K562 (cell line): ENCODE results near the gene MRPL41. TPM values are rescaled to one million over a fixed set of nuclear protein-coding genes. Genes with fewer than 3 reads are reported as not detected.

Experiments
- ARHGAP35 ChIP-seq: fragments of 450-650 bp; IDR thresholded peaks from 2 replicates; pipeline ENCODE4 v1.6.1; 2018; ENCODE audit not compliant: partially characterized antibody
- ATF4 ChIP-seq: fragments of 450-650 bp; formaldehyde crosslinking; IDR thresholded peaks from 2 replicates; pipeline ENCODE4 v1.4.0; 2022; ENCODE audit warnings: mild to moderate bottlenecking, moderate library complexity
- BCL6 ChIP-seq: fragments of 250-450 bp; sonication (Bioruptor Pico); IDR thresholded peaks from 2 replicates; pipeline ENCODE4 v1.4.0; 2020
- CCAR2 ChIP-seq: fragments of 200-400 bp; formaldehyde crosslinking; IDR thresholded peaks from 2 replicates; pipeline ENCODE4 v1.6.1; 2017; ENCODE audit warnings: mild to moderate bottlenecking, low read depth, low read length
- EGR1 ChIP-seq: fragments of 450-650 bp; conservative IDR thresholded peaks from 2 replicates; pipeline ENCODE4 v1.6.1; 2017; ENCODE audit warnings: mild to moderate bottlenecking
- FIP1L1 ChIP-seq: fragments of 200-400 bp; formaldehyde crosslinking; IDR thresholded peaks from 2 replicates; pipeline ENCODE4 v1.6.1; 2018; ENCODE audit warnings: mild to moderate bottlenecking, low read depth, low read length; ENCODE audit not compliant: poor library complexity, severe bottlenecking
- JUND ChIP-seq, 2 experiments: IDR thresholded peaks; 2 replicates in 1 of 2; 3 replicates in 1 of 2; pipeline ENCODE4 v1.6.1; 2011; ENCODE audit warnings: borderline replicate concordance in 2 of 2, low read depth in 2 of 2, low read length in 2 of 2, improper control_type of control experiment in 1 of 2, missing biosample characterization in 1 of 2, missing genetic modification characterization in 1 of 2, missing genetic modification reagents in 1 of 2
- KAT2B ChIP-seq: IDR thresholded peaks from one replicate; pipeline ENCODE4 v1.6.1; 2012; ENCODE audit warnings: low read depth, mild to moderate bottlenecking, control low read depth, inconsistent platforms, low read length, moderate library complexity
- KLF13 ChIP-seq: fragments of 450-650 bp; IDR thresholded peaks from 2 replicates; pipeline ENCODE4 v1.6.1; 2016; ENCODE audit warnings: missing genetic modification characterization, low read depth, mild to moderate bottlenecking, missing compliant biosample characterization, moderate library complexity, borderline replicate concordance
- L3MBTL2 ChIP-seq: fragments of 450-650 bp; IDR thresholded peaks from 2 replicates; pipeline ENCODE4 v1.6.1; 2016; ENCODE audit warnings: mild to moderate bottlenecking, moderate library complexity
- PTTG1 ChIP-seq: fragments of 450-650 bp; IDR thresholded peaks from 2 replicates; pipeline ENCODE4 v1.6.1; 2016; ENCODE audit warnings: low read depth, mild to moderate bottlenecking, missing genetic modification characterization, missing compliant biosample characterization
- RCOR1 ChIP-seq, 2 experiments: IDR thresholded peaks; 2 replicates each; pipeline ENCODE4 v1.6.1; 2012; ENCODE audit warnings: low read depth in 2 of 2, low read length in 2 of 2, borderline replicate concordance in 1 of 2, improper control_type of control experiment in 1 of 2
- SIN3A ChIP-seq, 2 experiments: fragments of 150-350 bp in 1 of 2; IDR thresholded peaks; 2 replicates each; pipeline ENCODE4 v1.6.1; 2011 to 2016; ENCODE audit warnings: borderline replicate concordance in 2 of 2, low read depth in 2 of 2, low read length in 2 of 2, mild to moderate bottlenecking in 2 of 2, moderate library complexity in 2 of 2; ENCODE audit not compliant: control insufficient read depth in 1 of 2
- SNAPC5 ChIP-seq: fragments of 250-450 bp; sonication (Bioruptor Pico); IDR thresholded peaks from 2 replicates; pipeline ENCODE4 v1.8.0; 2021; ENCODE audit warnings: moderate library complexity, mild to moderate bottlenecking, inconsistent platforms
- TCFL5 ChIP-seq: fragments of 250-450 bp; sonication (Bioruptor Pico); conservative IDR thresholded peaks from 2 replicates; pipeline ENCODE4 v1.6.1; 2021; ENCODE audit warnings: mild to moderate bottlenecking, moderate library complexity, matching md5 sums
- THRAP3 ChIP-seq: fragments of 450-650 bp; IDR thresholded peaks from 2 replicates; pipeline ENCODE4 v1.6.1; 2016; ENCODE audit warnings: mild to moderate bottlenecking, inconsistent platforms, borderline replicate concordance
- UBTF ChIP-seq, 2 experiments: IDR thresholded peaks; 2 replicates each; pipeline ENCODE4 v1.6.1; 2012; ENCODE audit warnings: improper control_type of control experiment in 2 of 2, low read depth in 2 of 2, low read length in 2 of 2, borderline replicate concordance in 1 of 2
- ZFP36 ChIP-seq: fragments of 150-350 bp; IDR thresholded peaks from 2 replicates; pipeline ENCODE4 v1.6.1; 2018; ENCODE audit warnings: low read length, low read depth; ENCODE audit not compliant: partially characterized antibody
- ZKSCAN8 ChIP-seq: fragments of 200-800 bp; sonication (Bioruptor generic); IDR thresholded peaks from 2 replicates; pipeline ENCODE4 v1.6.1; 2016; ENCODE audit warnings: missing genetic modification characterization, missing compliant biosample characterization
- ZNF324 ChIP-seq: fragments of 250-450 bp; sonication (Bioruptor Pico); IDR thresholded peaks from 2 replicates; pipeline ENCODE4 v1.4.0; 2020; ENCODE audit warnings: mild to moderate bottlenecking
- ZNF398 ChIP-seq: fragments of 250-450 bp; sonication (Bioruptor Pico); IDR thresholded peaks from 2 replicates; pipeline ENCODE4 v1.8.0; 2021; ENCODE audit warnings: moderate library complexity, mild to moderate bottlenecking, inconsistent platforms
- ZNF668 ChIP-seq: fragments of 250-450 bp; sonication (Bioruptor Pico); IDR thresholded peaks from 2 replicates; pipeline ENCODE4 v1.8.0; 2022; ENCODE audit warnings: mild to moderate bottlenecking, inconsistent platforms
- polyA plus RNA-seq, 8 experiments: library from polyadenylated mRNA; depleted of rRNA in 4 of 8; stranded (reverse) in 5 of 8; unstranded in 3 of 8; fragments of >200 nt; fragmentation: Nextera tagmentation in 2 of 8; fragmentation: Illumina TruSeq in 1 of 8; extraction: Ambion mirVana in 2 of 8; extraction: Trizol in 1 of 8; gene quantifications; 2 replicates each; pipeline versions ENCODE4 v1.2.1 to v1.2.3, GENCODE V29; 2011 to 2014; ENCODE audit warnings: inconsistent platforms in 1 of 8, missing spikeins in 1 of 8
- total RNA-seq, 7 experiments: library from RNA; depleted of rRNA in 6 of 7; stranded (reverse); fragments of >200 nt in 6 of 7; fragmentation: Illumina TruSeq in 2 of 7; extraction: Trizol in 2 of 7; gene quantifications; 2 replicates each; pipeline versions ENCODE4 v1.2.1 to v1.2.3, GENCODE V29; 2011 to 2021; ENCODE audit warnings: low replicate concordance in 1 of 7

MRPL41 gene
- total and polyA plus RNA-seq, 9 of the 15 experiments (the other 6 are each of a cell fraction or from before 2014, with no cell fraction given): 2.6 to 259 (median 21.6) TPM

- TF ChIP-seq EGR1 (no peak), THRAP3 (no peak), TCFL5 (CRISPR knock-in tag) (no peak), KAT2B (no peak), FIP1L1 (no peak), ZNF398 (no peak), KLF13 (tag) (0 out of 2 replicates have a peak, but pooled peaks have one; percentile 27), ZNF668 (no peak), ZNF324 (CRISPR knock-in tag) (no peak), PTTG1 (tag) (no peak), SNAPC5 (no peak), RCOR1 (IDR thresholded peaks at IDR 0.05; ENCODE audit: borderline replicate concordance in 1 of 2, low read depth in 2 of 2, low read length in 2 of 2) (peak in 1 of 2 experiments; percentile 62; a peak in 2 of 4 replicates), ZKSCAN8 (CRISPR knock-in tag) (no peak), JUND (IDR thresholded peaks at IDR 0.05; ENCODE audit: borderline replicate concordance, low read depth, low read length) (0 out of 2 replicates have a peak, but pooled peaks have one; percentile 5), JUND (tag; IDR thresholded peaks at IDR 0.05; ENCODE audit: borderline replicate concordance, low read depth, low read length) (no peak; the same call in 2 of the 3 replicates), UBTF (IDR thresholded peaks at IDR 0.05; ENCODE audit: borderline replicate concordance in 1 of 2, low read depth in 2 of 2, low read length in 2 of 2) (peak in 1 of 2 experiments; percentile 56; a peak in 1 of 4 replicates), BCL6 (CRISPR knock-in tag) (no peak), ARHGAP35 (no peak), L3MBTL2 (no peak; the same call in none of the 2 replicates), SIN3A (IDR thresholded peaks at IDR 0.05; ENCODE audit: borderline replicate concordance in 2 of 2, control insufficient read depth in 1 of 2, low read depth in 2 of 2, low read length in 2 of 2) (peak; percentile 72 to 85; a peak in 2 of 4 replicates), ATF4 (no peak), ZFP36 (no peak), CCAR2 (no peak)
Observed at GRCh38 chr9:137550231-137550621, 1.5 kb upstream of the MRPL41 start, which contains the start of gene PNPLA7 (continued).
